Mesenchymal stem cell (in vitro differentiated cells and primary cell): ENCODE data around the gene SLC6A13.
A peak's percentile ranks its signal among the peaks of the same experiment; 100 is the strongest.

Experiments
- DNase-seq: peaks from one replicate; pipeline ENCODE4 v3.0.0-alpha.2; 2013
- H2AFZ ChIP-seq: one replicate; pipeline ENCODE4 v1.6.1; 2013; ENCODE audit warnings: low read depth, mild to moderate bottlenecking, control low read depth, inconsistent platforms, low read length, moderate library complexity
- H2AK5ac ChIP-seq: 2 replicates; pipeline ENCODE4 v1.6.1; 2013; ENCODE audit warnings: low read length, moderate library complexity, mild to moderate bottlenecking, inconsistent platforms; ENCODE audit not compliant: severe bottlenecking
- H2BK120ac ChIP-seq: one replicate; pipeline ENCODE4 v1.6.1; 2013; ENCODE audit warnings: low read depth, mild to moderate bottlenecking, inconsistent platforms, low read length, moderate library complexity
- H2BK12ac ChIP-seq, 2 experiments: one replicate each; pipeline ENCODE4 v1.6.1; 2013; ENCODE audit warnings: inconsistent platforms in 2 of 2, low read length in 2 of 2, mild to moderate bottlenecking in 2 of 2, moderate library complexity in 2 of 2, control low read depth in 1 of 2
- H2BK15ac ChIP-seq: one replicate; pipeline ENCODE4 v1.6.1; 2013; ENCODE audit warnings: mild to moderate bottlenecking, low read depth, inconsistent platforms; ENCODE audit not compliant: poor library complexity, severe bottlenecking
- H2BK5ac ChIP-seq: 2 replicates; pipeline ENCODE4 v1.6.1; 2013; ENCODE audit warnings: low read depth, mild to moderate bottlenecking, low read length, control low read depth, inconsistent platforms; ENCODE audit not compliant: poor library complexity, severe bottlenecking
- H3K14ac ChIP-seq, 2 experiments: one replicate each; pipeline ENCODE4 v1.6.1; 2013; ENCODE audit warnings: inconsistent platforms in 2 of 2, low read length in 2 of 2, control low read depth in 1 of 2, mild to moderate bottlenecking in 1 of 2, moderate library complexity in 1 of 2
- H3K18ac ChIP-seq, 2 experiments: one replicate each; pipeline ENCODE4 v1.6.1; 2013; ENCODE audit warnings: inconsistent platforms in 2 of 2, low read length in 2 of 2, control low read depth in 1 of 2, low read depth in 1 of 2, mild to moderate bottlenecking in 1 of 2
- H3K23ac ChIP-seq, 2 experiments: one replicate each; pipeline ENCODE4 v1.6.1; 2013; ENCODE audit warnings: inconsistent platforms in 2 of 2, low read length in 2 of 2, mild to moderate bottlenecking in 2 of 2, moderate library complexity in 2 of 2, control low read depth in 1 of 2
- H3K27ac ChIP-seq: 2 replicates; pipeline ENCODE4 v1.5.1; 2013; ENCODE audit warnings: mild to moderate bottlenecking, moderate library complexity, low read length, control low read depth, inconsistent platforms; ENCODE audit not compliant: poor library complexity, severe bottlenecking
- H3K27me3 ChIP-seq, 2 experiments: 2 replicates each; pipeline versions ENCODE4 v1.6.1 to v1.7.0; 2013; ENCODE audit warnings: low read length in 2 of 2, mild to moderate bottlenecking in 2 of 2, moderate library complexity in 2 of 2, control low read depth in 1 of 2, inconsistent platforms in 1 of 2; ENCODE audit not compliant: control insufficient read depth in 1 of 2, insufficient read depth in 1 of 2
- H3K36me3 ChIP-seq, 2 experiments: 2 replicates each; pipeline versions ENCODE4 v1.6.1 to v1.7.0; 2013; ENCODE audit warnings: low read length in 2 of 2, control low read depth in 1 of 2, inconsistent platforms in 1 of 2, low read depth in 1 of 2, mild to moderate bottlenecking in 1 of 2; ENCODE audit not compliant: insufficient read depth in 2 of 2, control insufficient read depth in 1 of 2
- H3K4ac ChIP-seq, 2 experiments: one replicate each; pipeline ENCODE4 v1.6.1; 2013; ENCODE audit warnings: inconsistent platforms in 2 of 2, low read length in 2 of 2, mild to moderate bottlenecking in 2 of 2, moderate library complexity in 2 of 2, control low read depth in 1 of 2, low read depth in 1 of 2
- H3K4me1 ChIP-seq: 2 replicates; pipeline ENCODE4 v1.6.1; 2013; ENCODE audit warnings: low read depth, low read length, control low read depth; ENCODE audit not compliant: control insufficient read depth, insufficient read depth
- H3K4me2 ChIP-seq: 2 replicates; pipeline ENCODE4 v1.6.1; 2013; ENCODE audit warnings: low read length, mild to moderate bottlenecking, inconsistent platforms; ENCODE audit not compliant: poor library complexity, severe bottlenecking
- H3K4me3 ChIP-seq, 2 experiments: 2 replicates each; pipeline versions ENCODE4 v1.5.1 to v1.7.0; 2013; ENCODE audit warnings: low read length in 2 of 2, mild to moderate bottlenecking in 2 of 2, control low read depth in 1 of 2, low read depth in 1 of 2; ENCODE audit not compliant: insufficient read depth in 1 of 2
- H3K79me1 ChIP-seq: replicated peaks from 2 replicates; pipeline ENCODE4 v1.6.1; 2013; ENCODE audit warnings: mild to moderate bottlenecking, control low read depth, low read length, inconsistent platforms; ENCODE audit not compliant: poor library complexity, severe bottlenecking
- H3K9ac ChIP-seq: 2 replicates; pipeline ENCODE4 v1.7.0; 2013; ENCODE audit warnings: mild to moderate bottlenecking, low read length, moderate library complexity
- H3K9me3 ChIP-seq: 2 replicates; pipeline ENCODE4 v1.7.0; 2013; ENCODE audit warnings: mild to moderate bottlenecking, low read length; ENCODE audit not compliant: control insufficient read depth
- H4K8ac ChIP-seq: one replicate; pipeline ENCODE4 v1.6.1; 2013; ENCODE audit warnings: inconsistent platforms, mild to moderate bottlenecking, low read length, moderate library complexity
- H4K91ac ChIP-seq: one replicate; pipeline ENCODE4 v1.6.1; 2013; ENCODE audit warnings: mild to moderate bottlenecking, low read length, inconsistent platforms
- WGBS: methylation state at CpG from one replicate; pipeline ENCODE4 v1.1.7; 2013; ENCODE audit warnings: mixed read lengths; 5-methylcytosine and 5-hydroxymethylcytosine counted together

SLC6A13 gene

DNA sequence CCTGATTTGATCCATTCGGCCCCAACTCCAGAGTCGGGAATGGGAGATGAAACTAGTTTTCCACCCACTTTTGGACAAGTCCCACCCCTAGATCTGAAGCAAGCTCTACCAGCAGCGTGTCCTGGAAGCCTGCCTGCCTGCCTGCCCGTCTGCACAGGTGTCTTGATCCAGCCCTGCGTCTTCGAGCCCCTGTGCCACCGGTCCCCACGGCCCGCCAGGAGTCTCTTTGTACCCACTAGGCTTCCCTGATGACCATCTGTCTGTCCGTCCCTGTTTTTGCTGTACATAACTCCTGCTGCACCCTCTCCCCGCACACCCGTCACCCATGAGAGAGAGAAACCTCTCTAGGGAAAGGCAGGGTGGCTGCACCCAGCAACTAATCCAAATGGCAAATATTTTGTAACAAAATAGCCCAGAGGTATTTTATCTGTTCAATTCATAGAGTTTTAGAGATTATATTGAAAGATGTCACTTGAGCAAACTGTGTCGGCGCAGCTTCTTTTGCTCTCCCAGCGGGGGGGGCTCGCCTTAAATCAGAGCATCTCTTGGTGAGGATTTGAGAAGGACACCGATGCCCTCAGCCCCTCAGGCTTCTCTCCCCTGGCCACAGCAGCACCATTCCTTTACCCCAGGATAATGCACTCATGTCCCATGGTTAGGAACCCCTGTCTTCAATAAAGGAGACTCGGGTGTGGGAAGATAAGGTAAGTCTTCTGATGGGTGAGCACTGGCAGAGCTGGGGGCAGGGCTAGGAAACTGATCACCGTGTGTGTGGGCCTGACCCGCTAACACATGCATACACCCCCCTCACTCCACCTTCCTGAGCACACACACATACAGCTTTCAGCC is 84.4 kb downstream of the SLC6A13 start:
- H3K4me1 ChIP-seq: peaks cover 79% of the 10 kb centered on the region

DNA sequence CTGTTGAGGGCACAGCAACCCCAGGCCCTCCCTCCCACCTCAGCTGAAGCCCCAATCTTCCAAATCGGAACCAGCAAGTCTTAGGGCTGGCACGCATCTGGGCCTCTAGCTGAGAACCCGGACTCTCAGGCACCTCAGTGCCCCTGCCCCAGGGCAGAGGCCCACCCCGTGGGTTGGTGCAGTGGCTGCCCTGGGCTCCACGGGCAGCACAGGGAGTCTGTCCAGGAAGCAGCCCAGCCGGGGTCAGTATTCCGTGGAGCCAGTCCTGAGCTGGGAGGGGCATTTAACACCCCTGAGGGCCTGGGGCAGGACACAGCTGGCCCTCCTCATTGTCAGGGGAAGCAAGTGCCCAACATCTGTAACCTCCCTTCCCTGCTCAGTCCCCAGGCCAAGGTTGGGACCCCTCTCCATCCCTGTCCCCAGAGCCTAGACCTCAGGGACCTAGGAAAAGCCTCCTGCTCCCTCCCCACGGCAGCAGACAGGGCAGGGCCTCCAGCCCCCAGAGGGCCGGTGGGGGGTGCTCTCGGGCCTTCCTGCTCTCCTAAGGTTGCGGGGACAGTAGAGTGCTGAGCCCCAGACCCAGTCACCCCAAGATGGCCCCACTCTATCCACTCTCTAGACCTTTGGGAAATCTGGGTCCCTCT is 85.2 kb downstream of the SLC6A13 start:
- H2BK15ac ChIP-seq: peak overlapping the region; percentile 18
- no peak overlapping the region for H2AFZ ChIP-seq
- H2BK5ac ChIP-seq: no peak overlapping the region
- no peak overlapping the region for H4K8ac ChIP-seq
- peak overlapping the region; percentile 4 for H2AK5ac ChIP-seq
- no peak overlapping the region for H2BK120ac ChIP-seq
- peaks cover 2% of the 10 kb centered on the region for H3K79me1 ChIP-seq
- peaks cover 0 to 3% of the 10 kb centered on the region in 2 experiments for H3K36me3 ChIP-seq
- H3K18ac ChIP-seq: peak overlapping the region; percentile 6 to 18
- H3K4me1 ChIP-seq: peaks cover 83% of the 10 kb centered on the region
- WGBS: 62% methylated on average over 11 of the region's 11 CpGs
- no peak overlapping the region for H3K4ac ChIP-seq
- DNase-seq: no peak
- no peaks in the 10 kb centered on the region for H3K9me3 ChIP-seq
- H3K9ac ChIP-seq: no peak overlapping the region
- no peak overlapping the region for H3K4me3 ChIP-seq
- H3K27ac ChIP-seq: no peak overlapping the region
- H3K14ac ChIP-seq: peak overlapping the region in 1 of 2 experiments; percentile 74
- no peak overlapping the region for H3K23ac ChIP-seq
- no peak overlapping the region for H3K4me2 ChIP-seq
- peak overlapping the region; percentile 8 for H4K91ac ChIP-seq
- H2BK12ac ChIP-seq: peak overlapping the region in 1 of 2 experiments; percentile 57
- peaks cover 0 to 21% of the 10 kb centered on the region in 2 experiments for H3K27me3 ChIP-seq

More for the DNA sequence above, 84.4 kb downstream of the SLC6A13 start:
- H4K8ac ChIP-seq: no peak overlapping the region
- peak overlapping the region in 1 of 2 experiments; percentile 13 for H3K14ac ChIP-seq
- H3K27me3 ChIP-seq: peaks cover 0 to 13% of the 10 kb centered on the region in 2 experiments
- peak overlapping the region; percentile 4 for H2AK5ac ChIP-seq
- no peak overlapping the region for H2AFZ ChIP-seq
- H2BK12ac ChIP-seq: no peak overlapping the region
- no peak overlapping the region for H3K23ac ChIP-seq
- peaks cover 0 to 3% of the 10 kb centered on the region in 2 experiments for H3K36me3 ChIP-seq
- no peak overlapping the region for H3K27ac ChIP-seq
- H3K79me1 ChIP-seq: peaks cover 2% of the 10 kb centered on the region
- peak overlapping the region in 1 of 2 experiments; percentile 25 for H3K18ac ChIP-seq
- no peak for DNase-seq
- no peaks in the 10 kb centered on the region for H3K9me3 ChIP-seq
- H2BK15ac ChIP-seq: no peak overlapping the region
- no peak overlapping the region for H4K91ac ChIP-seq
- H3K4ac ChIP-seq: no peak overlapping the region
- no peak overlapping the region for H3K4me3 ChIP-seq
- 92% methylated on average over 17 of the region's 20 CpGs for WGBS
- H2BK5ac ChIP-seq: no peak overlapping the region
- no peak overlapping the region for H2BK120ac ChIP-seq
- no peak overlapping the region for H3K4me2 ChIP-seq
- no peak overlapping the region for H3K9ac ChIP-seq

DNA sequence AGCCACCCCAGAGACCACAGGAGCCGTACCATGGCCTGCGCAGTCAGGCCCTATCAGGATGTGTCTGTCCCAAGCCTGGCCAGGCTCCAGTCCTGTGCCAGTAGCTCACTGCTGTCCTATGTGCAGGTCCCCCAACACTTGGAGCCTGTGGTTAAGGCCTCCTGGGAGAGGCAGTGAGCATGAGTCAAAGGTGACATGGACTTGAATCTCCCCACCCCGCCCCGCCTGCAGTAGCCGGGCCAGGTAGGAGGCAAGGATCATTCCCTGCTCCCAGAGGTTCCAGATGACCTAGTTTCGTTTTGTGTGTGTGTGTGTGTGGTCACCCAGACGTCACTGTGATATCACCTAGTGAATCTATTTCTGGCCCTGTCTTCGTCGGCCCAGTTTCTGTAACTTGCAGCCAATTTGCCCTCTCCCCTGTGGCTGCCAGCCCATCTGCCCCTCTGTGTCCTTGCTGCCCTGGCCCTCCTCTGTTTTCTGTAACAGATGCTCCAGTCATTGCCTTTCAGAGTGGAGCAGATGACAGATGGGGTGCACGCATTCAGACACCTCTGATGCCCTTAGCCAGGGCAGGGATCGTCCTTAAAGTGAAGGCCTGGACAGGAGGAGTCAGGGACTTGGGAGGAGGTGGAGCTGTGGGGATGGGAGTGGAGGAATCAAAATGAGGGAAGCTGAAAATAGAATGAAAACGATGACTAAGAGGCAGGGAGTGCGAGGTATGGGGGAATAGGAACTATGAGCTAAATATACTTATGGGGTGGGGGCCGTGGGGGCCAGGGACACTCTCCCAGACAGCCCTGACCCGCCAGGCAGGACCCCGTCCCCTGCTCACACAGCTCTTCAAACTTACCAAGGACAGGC is 86.1 kb downstream of the SLC6A13 start:
- DNase-seq: peak; percentile 63
- no peak overlapping the region for H3K4ac ChIP-seq
- peaks cover 84% of the 10 kb centered on the region for H3K4me1 ChIP-seq
- H3K14ac ChIP-seq: peak overlapping the region in 1 of 2 experiments; percentile 5
- no peak overlapping the region for H3K9ac ChIP-seq
- no peak overlapping the region for H2AFZ ChIP-seq
- peak overlapping the region; percentile 18 for H2BK15ac ChIP-seq
- no peak overlapping the region for H3K23ac ChIP-seq
- no peak overlapping the region for H3K27ac ChIP-seq
- H3K18ac ChIP-seq: no peak overlapping the region
- no peak overlapping the region for H4K8ac ChIP-seq
- H2AK5ac ChIP-seq: no peak overlapping the region
- no peaks in the 10 kb centered on the region for H3K9me3 ChIP-seq
- H4K91ac ChIP-seq: no peak overlapping the region
- peaks cover 2% of the 10 kb centered on the region for H3K79me1 ChIP-seq
- H3K4me3 ChIP-seq: no peak overlapping the region
- 61% methylated on average over 15 of the region's 16 CpGs for WGBS
- H3K36me3 ChIP-seq: peaks cover 0 to 3% of the 10 kb centered on the region in 2 experiments
- no peak overlapping the region for H2BK5ac ChIP-seq
- H2BK120ac ChIP-seq: no peak overlapping the region
- H3K4me2 ChIP-seq: no peak overlapping the region
- peaks cover 0 to 25% of the 10 kb centered on the region in 2 experiments for H3K27me3 ChIP-seq
- peak overlapping the region in 1 of 2 experiments; percentile 23 for H2BK12ac ChIP-seq
